OCI-LY1 (cell line): ENCODE data around the gene GET3.
A peak's percentile ranks its signal among the peaks of the same experiment; 100 is the strongest.

Experiments used
- H2AFZ ChIP-seq: fragments of 200-600 bp; sonication (generic), shearing (Covaris generic); 2 replicates; pipeline ENCODE4 v1.6.0; 2014; ENCODE audit warnings: antibody characterized with exemption, mild to moderate bottlenecking, low read length
- H3F3A ChIP-seq: fragments of 200-600 bp; sonication (generic), shearing (Covaris generic); 2 replicates; pipeline ENCODE4 v1.6.0; 2014; ENCODE audit warnings: mild to moderate bottlenecking, antibody characterized with exemption, low read length, moderate library complexity; ENCODE audit not compliant: insufficient read depth
- H3K27ac ChIP-seq: fragments of 200-600 bp; sonication (generic); 2 replicates; pipeline ENCODE4 v1.5.1; 2014; ENCODE audit warnings: low read length, mixed run types, mild to moderate bottlenecking, low read depth; ENCODE audit not compliant: poor library complexity, severe bottlenecking
- H3K27me3 ChIP-seq: fragments of 200-600 bp; sonication (generic); 2 replicates; pipeline ENCODE4 v1.6.0; 2014; ENCODE audit warnings: antibody characterized with exemption, mild to moderate bottlenecking, low read length, moderate library complexity; ENCODE audit not compliant: insufficient read depth
- H3K36me3 ChIP-seq: fragments of 200-600 bp; sonication (generic); 2 replicates; pipeline ENCODE4 v1.6.1; 2014; ENCODE audit warnings: mild to moderate bottlenecking, antibody characterized with exemption, low read length, moderate library complexity, mixed read lengths; ENCODE audit not compliant: insufficient read depth
- H3K4me1 ChIP-seq: fragments of 200-600 bp; sonication (generic); 2 replicates; pipeline ENCODE4 v1.5.1; 2014; ENCODE audit warnings: mild to moderate bottlenecking, low read length, moderate library complexity; ENCODE audit not compliant: insufficient read depth, severe bottlenecking
- H3K4me2 ChIP-seq: fragments of 200-600 bp; sonication (generic), shearing (Covaris generic); 2 replicates; pipeline ENCODE4 v1.6.1; 2014; ENCODE audit warnings: low read length
- H3K4me3 ChIP-seq: fragments of 200-600 bp; sonication (generic); 2 replicates; pipeline ENCODE4 v1.5.1; 2014; ENCODE audit warnings: low read length, low read depth, mild to moderate bottlenecking, mixed read lengths; ENCODE audit not compliant: poor library complexity, severe bottlenecking
- H3K79me2 ChIP-seq: fragments of 200-600 bp; shearing (Covaris generic); 2 replicates; pipeline ENCODE4 v1.6.1; 2016; ENCODE audit warnings: mixed run types, low read length, mixed read lengths; ENCODE audit not compliant: insufficient read depth
- H3K9ac ChIP-seq: fragments of 200-600 bp; sonication (generic), shearing (Covaris generic); 2 replicates; pipeline ENCODE4 v1.6.1; 2014; ENCODE audit warnings: mild to moderate bottlenecking, low read length, mixed read lengths
- H3K9me2 ChIP-seq: fragments of 200-600 bp; sonication (generic), shearing (Covaris generic); 2 replicates; pipeline ENCODE4 v1.6.1; 2014; ENCODE audit warnings: low read depth, mild to moderate bottlenecking, low read length, mixed read lengths
- H3K9me3 ChIP-seq: fragments of 200-600 bp; shearing (Covaris generic); 2 replicates; pipeline ENCODE4 v1.6.1; 2014; ENCODE audit warnings: low read length, mixed read lengths
- H4K20me1 ChIP-seq: fragments of 200-600 bp; sonication (generic), shearing (Covaris generic); 2 replicates; pipeline ENCODE4 v1.6.0; 2016; ENCODE audit warnings: mild to moderate bottlenecking, low read length; ENCODE audit not compliant: insufficient read depth
- EZH2 ChIP-seq: fragments of 200-600 bp; sonication (generic), shearing (Covaris generic); IDR thresholded peaks from 2 replicates; pipeline ENCODE4 v1.8.0; 2017; ENCODE audit warnings: borderline replicate concordance, mixed run types, mild to moderate bottlenecking, antibody characterized with exemption, low read length, moderate library complexity, mixed read lengths
- TF ChIP-seq, protein P1 (sequence below): fragments of 200-600 bp; sonication (generic), shearing (Covaris generic); IDR thresholded peaks from 2 replicates; pipeline ENCODE4 v1.5.1; 2017; ENCODE audit warnings: mild to moderate bottlenecking, antibody characterized with exemption, low read length, moderate library complexity, mixed read lengths

Gene GET3

GRCh38 chr19:12756150-12756883 lies 19.0 kb downstream of the GET3 start:
- TF ChIP-seq, protein P1, sequence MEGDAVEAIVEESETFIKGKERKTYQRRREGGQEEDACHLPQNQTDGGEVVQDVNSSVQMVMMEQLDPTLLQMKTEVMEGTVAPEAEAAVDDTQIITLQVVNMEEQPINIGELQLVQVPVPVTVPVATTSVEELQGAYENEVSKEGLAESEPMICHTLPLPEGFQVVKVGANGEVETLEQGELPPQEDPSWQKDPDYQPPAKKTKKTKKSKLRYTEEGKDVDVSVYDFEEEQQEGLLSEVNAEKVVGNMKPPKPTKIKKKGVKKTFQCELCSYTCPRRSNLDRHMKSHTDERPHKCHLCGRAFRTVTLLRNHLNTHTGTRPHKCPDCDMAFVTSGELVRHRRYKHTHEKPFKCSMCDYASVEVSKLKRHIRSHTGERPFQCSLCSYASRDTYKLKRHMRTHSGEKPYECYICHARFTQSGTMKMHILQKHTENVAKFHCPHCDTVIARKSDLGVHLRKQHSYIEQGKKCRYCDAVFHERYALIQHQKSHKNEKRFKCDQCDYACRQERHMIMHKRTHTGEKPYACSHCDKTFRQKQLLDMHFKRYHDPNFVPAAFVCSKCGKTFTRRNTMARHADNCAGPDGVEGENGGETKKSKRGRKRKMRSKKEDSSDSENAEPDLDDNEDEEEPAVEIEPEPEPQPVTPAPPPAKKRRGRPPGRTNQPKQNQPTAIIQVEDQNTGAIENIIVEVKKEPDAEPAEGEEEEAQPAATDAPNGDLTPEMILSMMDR: no peak
- TF ChIP-seq EZH2: no peak
- H3K9me3 ChIP-seq: no peaks in the 10 kb centered on the region
- peaks cover 3% of the 10 kb centered on the region for H3K4me1 ChIP-seq
- no peak overlapping the region for H3K27ac ChIP-seq
- no peak overlapping the region for H3K4me2 ChIP-seq
- H2AFZ ChIP-seq: no peak overlapping the region
- no peak overlapping the region for H3K4me3 ChIP-seq
- H3K9me2 ChIP-seq: no peaks in the 10 kb centered on the region
- H3K79me2 ChIP-seq: no peaks in the 10 kb centered on the region
- H3K9ac ChIP-seq: no peak overlapping the region
- no peaks in the 10 kb centered on the region for H4K20me1 ChIP-seq
- H3K27me3 ChIP-seq: peaks cover 4% of the 10 kb centered on the region; the same call in 1 of the 2 replicates
- no peaks in the 10 kb centered on the region for H3F3A ChIP-seq
- no peaks in the 10 kb centered on the region for H3K36me3 ChIP-seq

DNA sequence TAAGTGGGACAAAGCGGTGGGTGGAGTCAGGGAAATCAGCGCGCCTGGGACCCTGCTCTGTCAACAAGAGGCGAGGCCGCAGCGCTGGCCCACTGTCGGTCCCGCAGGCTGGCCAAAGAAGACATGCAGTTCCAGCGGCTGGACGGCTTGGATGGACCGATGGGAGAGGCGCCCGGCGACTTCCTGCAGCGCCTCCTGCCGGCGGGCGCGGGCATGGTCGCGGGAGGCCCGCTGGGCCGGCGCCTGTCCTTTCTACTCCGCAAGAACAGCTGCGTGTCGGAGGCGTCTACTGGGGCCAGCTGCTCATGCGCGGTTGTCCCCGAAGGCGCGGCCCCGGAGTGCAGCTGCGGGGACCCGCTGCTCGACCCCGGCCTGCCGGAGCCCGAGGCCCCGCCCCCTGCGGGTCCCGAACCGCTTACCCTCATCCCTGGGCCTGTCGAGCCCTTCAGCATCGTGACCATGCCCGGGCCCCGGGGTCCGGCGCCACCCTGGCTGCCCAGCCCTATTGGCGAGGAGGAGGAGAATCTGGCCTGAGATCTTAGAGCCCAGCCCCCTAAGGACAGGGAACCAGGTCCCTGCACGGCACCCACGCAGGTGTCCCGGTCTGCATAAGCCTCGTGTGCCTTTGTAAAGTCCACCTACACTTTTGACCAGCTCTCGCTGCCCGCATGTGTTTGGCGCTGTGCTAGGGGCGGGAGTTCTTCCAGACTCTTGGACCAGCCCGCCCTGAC lies 20.4 kb downstream of the GET3 start:
- Histone ChIP-seq H3K27me3 (no peaks in the 10 kb centered on the region), H3K4me3 (peak overlapping the region; percentile 37), H3K9ac (no peak overlapping the region), H2AFZ (no peak overlapping the region), H3K79me2 (no peaks in the 10 kb centered on the region), H3K36me3 (no peaks in the 10 kb centered on the region), H3K9me2 (no peaks in the 10 kb centered on the region), H3K27ac (no peak overlapping the region), H4K20me1 (no peaks in the 10 kb centered on the region), H3K4me1 (peaks cover 3% of the 10 kb centered on the region), H3F3A (no peaks in the 10 kb centered on the region), H3K9me3 (no peaks in the 10 kb centered on the region), H3K4me2 (peak overlapping the region; percentile 63)
- TF ChIP-seq, protein P1: peak; percentile 83
- no peak for TF ChIP-seq EZH2

GRCh38 chr19:12759686-12760085 lies 22.4 kb downstream of the GET3 start:
- H3K4me2 ChIP-seq: no peak overlapping the region
- no peaks in the 10 kb centered on the region for H3K9me3 ChIP-seq
- H3K27me3 ChIP-seq: no peaks in the 10 kb centered on the region
- H3K4me3 ChIP-seq: no peak overlapping the region
- no peaks in the 10 kb centered on the region for H3K79me2 ChIP-seq
- no peaks in the 10 kb centered on the region for H3F3A ChIP-seq
- TF ChIP-seq EZH2: no peak
- TF ChIP-seq, protein P1: no peak
- H3K36me3 ChIP-seq: 0 out of 2 replicates have a peak, but pooled peaks cover 6% of the 10 kb centered on the region
- peaks cover 3% of the 10 kb centered on the region for H3K4me1 ChIP-seq
- H3K9ac ChIP-seq: no peak overlapping the region
- H4K20me1 ChIP-seq: no peaks in the 10 kb centered on the region
- no peak overlapping the region for H2AFZ ChIP-seq
- no peaks in the 10 kb centered on the region for H3K9me2 ChIP-seq
- no peak overlapping the region for H3K27ac ChIP-seq
